CD14-positive monocyte (primary cell): Measurements from ENCODE around the gene ATG7. TPM values are rescaled to one million over a fixed set of nuclear protein-coding genes. Genes with fewer than 3 reads are reported as not detected.

Experiments used
- DNase-seq, 3 donors: peaks; one replicate each; pipeline ENCODE4 v3.0.0-alpha.2; 2011 to 2022
- H2AFZ ChIP-seq: 2 replicates; pipeline ENCODE4 v1.6.0; 2012; ENCODE audit warnings: mild to moderate bottlenecking, low read depth, low read length, inconsistent platforms; ENCODE audit not compliant: insufficient read depth, poor library complexity, severe bottlenecking
- H3K27ac ChIP-seq, 2 donors: 1 replicate in 1 of 2; 2 replicates in 1 of 2; pipeline ENCODE4 v1.5.1; 2012 to 2013; ENCODE audit warnings: low read length in 2 of 2, control low read depth in 1 of 2, inconsistent platforms in 1 of 2, low read depth in 1 of 2, mild to moderate bottlenecking in 1 of 2
- H3K27me3 ChIP-seq, 2 donors: one replicate each; pipeline versions ENCODE4 v1.6.0 to v1.6.1; 2011 to 2013; ENCODE audit warnings: low read length in 2 of 2; ENCODE audit not compliant: control insufficient read depth in 2 of 2, insufficient read depth in 2 of 2
- H3K36me3 ChIP-seq, 2 donors: replicated peaks in 1 of 2; 1 replicate in 1 of 2; 2 replicates in 1 of 2; pipeline versions ENCODE4 v1.5.1 to v1.6.1; 2012 to 2013; ENCODE audit warnings: low read length in 2 of 2, control low read depth in 1 of 2, inconsistent platforms in 1 of 2, mild to moderate bottlenecking in 1 of 2; ENCODE audit not compliant: insufficient read depth in 2 of 2, control insufficient read depth in 1 of 2
- H3K4me1 ChIP-seq, 2 donors: 1 replicate in 1 of 2; 2 replicates in 1 of 2; pipeline versions ENCODE4 v1.5.1 to v1.6.1; 2012 to 2013; ENCODE audit warnings: low read length in 2 of 2, control low read depth in 1 of 2, inconsistent platforms in 1 of 2, mild to moderate bottlenecking in 1 of 2, moderate library complexity in 1 of 2; ENCODE audit not compliant: insufficient read depth in 2 of 2, control insufficient read depth in 1 of 2
- H3K4me2 ChIP-seq: replicated peaks from 2 replicates; pipeline ENCODE3; 2012; ENCODE audit warnings: low read length, moderate library complexity, mild to moderate bottlenecking; ENCODE audit not compliant: poor library complexity, severe bottlenecking; ENCODE audit errors: extremely low read depth
- H3K4me3 ChIP-seq, 3 experiments: fragments of 200-600 bp in 1 of 3; sonication (generic) in 1 of 3; replicated peaks in 1 of 3; 1 replicate in 2 of 3; 2 replicates in 1 of 3; pipeline ENCODE4 v1.5.1; 2011 to 2013; ENCODE audit warnings: low read length in 3 of 3, mild to moderate bottlenecking in 3 of 3, control low read depth in 2 of 3, low read depth in 2 of 3, inconsistent platforms in 1 of 3, moderate library complexity in 1 of 3
- H3K79me2 ChIP-seq: 2 replicates; pipeline ENCODE4 v1.6.0; 2012; ENCODE audit warnings: mild to moderate bottlenecking, control low read depth, inconsistent platforms, low read length, moderate library complexity; ENCODE audit not compliant: insufficient read depth
- H3K9ac ChIP-seq: 2 replicates; pipeline ENCODE4 v1.6.0; 2017; ENCODE audit warnings: low read length, mild to moderate bottlenecking; ENCODE audit not compliant: insufficient read depth, poor library complexity, severe bottlenecking
- H3K9me3 ChIP-seq, 2 donors: replicated peaks in 1 of 2; 1 replicate in 1 of 2; 2 replicates in 1 of 2; pipeline versions ENCODE4 v1.5.1 to v1.6.1; 2012 to 2013; ENCODE audit warnings: low read length in 2 of 2, control low read depth in 1 of 2; ENCODE audit not compliant: control insufficient read depth in 1 of 2, insufficient read depth in 1 of 2
- H4K20me1 ChIP-seq: 2 replicates; pipeline ENCODE4 v1.6.0; 2012; ENCODE audit warnings: mild to moderate bottlenecking, low read length, control low read depth, moderate library complexity; ENCODE audit not compliant: insufficient read depth
- H3K27ac Mint-ChIP-seq, 7 donors: one replicate each; pipeline ENCODE4 v1.8.0; 2020; ENCODE audit warnings: mild to moderate bottlenecking in 7 of 7, mixed read lengths in 7 of 7, moderate library complexity in 6 of 7, inconsistent platforms in 2 of 7
- H3K27me3 Mint-ChIP-seq, 3 donors: one replicate each; pipeline ENCODE4 v1.8.0; 2021 to 2022; ENCODE audit warnings: low read depth in 3 of 3, mild to moderate bottlenecking in 3 of 3, mixed read lengths in 3 of 3, moderate library complexity in 3 of 3, inconsistent platforms in 1 of 3
- H3K36me3 Mint-ChIP-seq, 2 donors: one replicate each; pipeline ENCODE4 v1.8.0; 2020; ENCODE audit warnings: mixed read lengths in 2 of 2, inconsistent platforms in 1 of 2, mild to moderate bottlenecking in 1 of 2
- H3K4me1 Mint-ChIP-seq: one replicate; pipeline ENCODE4 v1.8.0; 2020; ENCODE audit warnings: mild to moderate bottlenecking, mixed read lengths
- H3K4me3 Mint-ChIP-seq, 2 donors: one replicate each; pipeline ENCODE4 v1.8.0; 2020; ENCODE audit warnings: mild to moderate bottlenecking in 2 of 2, mixed read lengths in 2 of 2, moderate library complexity in 1 of 2
- H3K9me3 Mint-ChIP-seq, 7 donors: one replicate each; pipeline ENCODE4 v1.8.0; 2020 to 2022; ENCODE audit warnings: mixed read lengths in 7 of 7, mild to moderate bottlenecking in 6 of 7, moderate library complexity in 6 of 7, inconsistent platforms in 2 of 7
- CTCF ChIP-seq: fragments of 200-600 bp; IDR thresholded peaks from one replicate; pipeline ENCODE4 v1.8.0; 2022; ENCODE audit warnings: antibody characterized with exemption, mild to moderate bottlenecking
- WGBS: methylation state at CpG from one replicate; pipeline ENCODE4 v1.1.5; 2013; ENCODE audit warnings: missing lambda C conversion rate; ENCODE audit not compliant: insufficient coverage; 5-methylcytosine and 5-hydroxymethylcytosine counted together
- intact Hi-C, 2 donors: fragments of 100-400 bp; cut with micrococcal nuclease; formaldehyde crosslinking; loops; one replicate each; pipeline versions ENCODE4 v1.15.0 to v1.15.1; 2023
- polyA plus RNA-seq, 3 donors: library from polyadenylated mRNA; depleted of rRNA in 1 of 3; unstranded in 2 of 3; stranded (reverse) in 1 of 3; fragments of 300-500 nt in 2 of 3; fragments of >200 nt in 1 of 3; fragmentation: Illumina TruSeq in 2 of 3; gene quantifications; 1 replicate in 2 of 3; 2 replicates in 1 of 3; pipeline ENCODE4 v1.2.3, GENCODE V29; 2012 to 2021

ATG7 gene
- polyA plus RNA-seq, 3 donors, result 57.4 to 101 (median 89.7) TPM

- H3K79me2 ChIP-seq, result peaks cover 79% of the 10 kb centered on the region
- no peaks in the 10 kb centered on the region for H3K4me1 ChIP-seq
- peaks cover 87% of the 10 kb centered on the region for H4K20me1 ChIP-seq
- 50% methylated on average over 2 of the region's 3 CpGs for WGBS
- H3K4me3 Mint-ChIP-seq, result no peak overlapping the region
- no peak for TF ChIP-seq CTCF
- no peaks in the 10 kb centered on the region for H3K27me3 Mint-ChIP-seq
- intact Hi-C loops, result no loop called here
- peaks cover 22 to 33% of the 10 kb centered on the region in 2 donors for H3K36me3 Mint-ChIP-seq
- H3K4me1 Mint-ChIP-seq, result peaks cover 24% of the 10 kb centered on the region
- no peak for DNase-seq
- no peak overlapping the region for H3K9ac ChIP-seq
- H3K9me3 Mint-ChIP-seq, result no peaks in the 10 kb centered on the region
- peak overlapping the region in 3 of 7 donors; percentile 3 to 83 (median 30) for H3K27ac Mint-ChIP-seq
- H3K9me3 ChIP-seq, result no peaks in the 10 kb centered on the region
- H2AFZ ChIP-seq, result no peak overlapping the region
- peak overlapping the region in 1 of 2 donors; percentile 13 for H3K27ac ChIP-seq
- no peak overlapping the region for H3K4me2 ChIP-seq
- no peaks in the 10 kb centered on the region for H3K27me3 ChIP-seq
- H3K36me3 ChIP-seq, result peaks cover 4 to 42% of the 10 kb centered on the region in 2 donors
- H3K4me3 ChIP-seq, result no peak overlapping the region
Observed at GRCh38 chr3:11588755-11589154, 316.6 kb downstream of the ATG7 start.

- Histone ChIP-seq H3K79me2 (peaks cover 79% of the 10 kb centered on the region), H3K4me2 (no peak overlapping the region), H2AFZ (no peak overlapping the region), H3K27me3 (no peaks in the 10 kb centered on the region), H3K9ac (no peak overlapping the region), H3K36me3 (peaks cover 6 to 49% of the 10 kb centered on the region in 2 donors), H3K4me1 (no peaks in the 10 kb centered on the region), H3K9me3 (no peaks in the 10 kb centered on the region), H4K20me1 (peaks cover 88% of the 10 kb centered on the region), H3K27ac (no peak overlapping the region), H3K4me3 (no peak overlapping the region)
- H3K27ac Mint-ChIP-seq, result peak overlapping the region in 1 of 7 donors; percentile 32
- intact Hi-C loops, result no loop called here
- no peaks in the 10 kb centered on the region for H3K9me3 Mint-ChIP-seq
- no peak for TF ChIP-seq CTCF
- peaks cover 22% of the 10 kb centered on the region for H3K4me1 Mint-ChIP-seq
- DNase-seq, result no peak
- no peak overlapping the region for H3K4me3 Mint-ChIP-seq
- no peaks in the 10 kb centered on the region for H3K27me3 Mint-ChIP-seq
- peaks cover 26 to 35% of the 10 kb centered on the region in 2 donors for H3K36me3 Mint-ChIP-seq
- 86% methylated on average over 7 of the region's 11 CpGs for WGBS
Observed at GRCh38 chr3:11589706-11590105, 317.5 kb downstream of the ATG7 start.
